Pancreas (tissue), 10 donors: Measurements from ENCODE around the gene PRPS1. TPM values are rescaled to one million over a fixed set of nuclear protein-coding genes. Genes with fewer than 3 reads are reported as not detected.

ENCODE experiments used
- ATAC-seq, 4 donors: fragments of 200-7000 bp; cut with Tn5 transposase; one replicate each; pipeline versions ENCODE4 v1.8.0 to v1.9.1; 2020; ENCODE audit warnings: mild to moderate bottlenecking in 4 of 4, moderate library complexity in 4 of 4
- DNase-seq, 6 donors: peaks; one replicate each; pipeline ENCODE4 v3.0.0-alpha.2; 2020
- FAIRE-seq: peaks from 2 replicates; lab custom pipeline; 2012; peaks lifted over from hg19 to GRCh38; lab: Jason Lieb, UNC
- H3K27ac ChIP-seq, 4 donors: fragments of 200-600 bp; sonication (generic); 1 replicate in 3 of 4; 2 replicates in 1 of 4; pipeline versions ENCODE4 v1.5.0 to v1.8.0; 2020
- H3K27me3 ChIP-seq, 4 donors: fragments of 200-600 bp; one replicate each; pipeline ENCODE4 v1.8.0; 2021
- H3K36me3 ChIP-seq, 3 donors: fragments of 200-600 bp; sonication (generic) in 1 of 3; one replicate each; pipeline versions ENCODE4 v1.5.0 to v1.8.0; 2020 to 2021
- H3K4me1 ChIP-seq, 3 donors: fragments of 200-600 bp; one replicate each; pipeline ENCODE4 v1.8.0; 2021
- H3K4me3 ChIP-seq, 4 donors: fragments of 200-600 bp; sonication (generic) in 2 of 4; one replicate each; pipeline versions ENCODE4 v1.5.0 to v1.8.0; 2020 to 2021
- H3K9me3 ChIP-seq, 4 donors: fragments of 200-600 bp; one replicate each; pipeline ENCODE4 v1.8.0; 2021
- CTCF ChIP-seq, 4 donors: fragments of 200-600 bp; sonication (generic) in 3 of 4; IDR thresholded peaks; one replicate each; pipeline versions ENCODE4 v1.5.0 to v1.8.0; 2021; ENCODE audit warnings: antibody characterized with exemption in 4 of 4
- WGBS, 2 donors: extraction: QIAGEN DNeasy Blood & Tissue Kit; methylation state at CpG; one replicate each; pipeline ENCODE4 v1.1.7; 2013; 5-methylcytosine and 5-hydroxymethylcytosine counted together
- intact Hi-C, 3 donors: fragments of 100-400 bp; cut with DNase I; formaldehyde crosslinking; loops; one replicate each; pipeline versions ENCODE4 v1.11.1 to v1.14.2; 2022
- polyA plus RNA-seq, 2 donors: library from polyadenylated mRNA; stranded (reverse); fragments of 200-250 nt; gene quantifications; one replicate each; pipeline ENCODE4 v1.2.3, GENCODE V29; 2013
- total RNA-seq, 6 donors: library from RNA; stranded (reverse); fragmentation: NEBNext Ultra II Directional in 4 of 6; extraction: Animal tissue kit (Norgen Biotek cat#: 25700) in 4 of 6; gene quantifications; one replicate each; pipeline versions ENCODE4 v1.2.1 to v1.2.4, GENCODE V29; 2021 to 2023
- donor health status: healthy with polysubstance abuse.
- donor health status: DM: no; HTN: no; CAD: no; lungs with moderate emphysema.
- donor health status: DM: no; HTN: no; CAD: no.
- donor health status: control.
- donor health status: control.
- donor health status: Bipolar disorder and iron deficiency.
- donor health status: DM: yes; HTN: yes; CAD: no.
- donor health status: DM: no; HTN: no; CAD: no.
- donor health status: DM: no; HTN: no; CAD: no.
- donor health status: DM: yes; HTN: yes; CAD: no.

PRPS1 gene
- total and polyA plus RNA-seq, 8 donors = 5.9 to 22.8 (median 14.1) TPM

- peak; percentile 38 to 70 (median 66) for ATAC-seq
- H3K9me3 ChIP-seq = no peaks in the 10 kb centered on the region
- FAIRE-seq = no peak
- no peaks in the 10 kb centered on the region for H3K36me3 ChIP-seq
- H3K27ac ChIP-seq = peak overlapping the region in 2 of 4 donors; percentile 37 to 58
- 8 to 19% methylated on average over 6 of the region's 9 CpGs for WGBS, 2 donors
- peak in 5 of 6 donors; percentile 46 to 61 (median 55) for DNase-seq
- H3K4me3 ChIP-seq = no peak overlapping the region
- intact Hi-C loops = loop anchor here in 1 of 3 donors (10.0 kb wide), 1 partner anchor 102 kb away; the partner anchor contains the start of genes NCBP2L and TSC22D3
- no peaks in the 10 kb centered on the region for H3K27me3 ChIP-seq
- peaks cover 0 to 3% (median 0%) of the 10 kb centered on the region in 3 donors for H3K4me1 ChIP-seq
- peak; percentile 18 to 56 (median 40) for TF ChIP-seq CTCF (IDR thresholded peaks at IDR 0.05)
These were observed 44.7 kb downstream of the PRPS1 start for GRCh38 chrX:107672955-107673378.

- 75 to 79% methylated on average over 6 of the region's 6 CpGs for WGBS, 2 donors
- FAIRE-seq (no peak), DNase-seq (no peak), ATAC-seq (no peak)
- no peaks in the 10 kb centered on the region for H3K27me3 ChIP-seq
- H3K9me3 ChIP-seq = no peaks in the 10 kb centered on the region
- H3K36me3 ChIP-seq = no peaks in the 10 kb centered on the region
- intact Hi-C loops = loop anchor here in 1 of 3 donors (10.0 kb wide), 1 partner anchor 101 kb away; the partner anchor contains the start of genes NCBP2L and TSC22D3
- H3K4me1 ChIP-seq = peaks cover 0 to 3% (median 0%) of the 10 kb centered on the region in 3 donors
- no peak overlapping the region for H3K4me3 ChIP-seq
- H3K27ac ChIP-seq = peak overlapping the region in 2 of 4 donors; percentile 37 to 58
- TF ChIP-seq CTCF (IDR thresholded peaks at IDR 0.05) = no peak
These were observed 45.1 kb downstream of the PRPS1 start for GRCh38 chrX:107673431-107673830.

GRCh38 chrX:107673933-107674479 is 45.7 kb downstream of the PRPS1 start:
- intact Hi-C loops = loop anchor here in 1 of 3 donors (10.0 kb wide), 1 partner anchor 101 kb away; the partner anchor contains the start of genes NCBP2L and TSC22D3
- Histone ChIP-seq H3K27me3 (no peaks in the 10 kb centered on the region), H3K27ac (peak overlapping the region in 3 of 4 donors; percentile 31 to 58 (median 41)), H3K9me3 (no peaks in the 10 kb centered on the region), H3K4me1 (peaks cover 0 to 3% (median 0%) of the 10 kb centered on the region in 3 donors), H3K4me3 (no peak overlapping the region), H3K36me3 (no peaks in the 10 kb centered on the region)
- ATAC-seq (peak in 3 of 4 donors; percentile 3 to 45 (median 21)), FAIRE-seq (no peak), DNase-seq (peak in 3 of 6 donors; percentile 29 to 62 (median 30))
- 64 to 75% methylated on average over 7 of the region's 7 CpGs for WGBS, 2 donors
- no peak for TF ChIP-seq CTCF (IDR thresholded peaks at IDR 0.05)

- no peak overlapping the region for H3K4me3 ChIP-seq
- intact Hi-C loops = loop anchor here in 1 of 3 donors (10.0 kb wide), 1 partner anchor 100 kb away; the partner anchor contains the start of genes NCBP2L and TSC22D3
These were observed 46.4 kb downstream of the PRPS1 start for GRCh38 chrX:107674480-107675364.

More at GRCh38 chrX:107674480-107675364, 46.4 kb downstream of the PRPS1 start:
- ATAC-seq (peak in 1 of 4 donors; percentile 1), DNase-seq (no peak), FAIRE-seq (no peak)
- peaks cover 0 to 3% (median 0%) of the 10 kb centered on the region in 3 donors for H3K4me1 ChIP-seq
- peak overlapping the region; percentile 8 to 58 (median 36) for H3K27ac ChIP-seq
- no peak for TF ChIP-seq CTCF (IDR thresholded peaks at IDR 0.05)
- no peaks in the 10 kb centered on the region for H3K27me3 ChIP-seq
- H3K36me3 ChIP-seq = no peaks in the 10 kb centered on the region
- WGBS, 2 donors = 53 to 61% methylated on average over 9 of the region's 9 CpGs
- H3K9me3 ChIP-seq = no peaks in the 10 kb centered on the region
